GM21526 (cell line): ENCODE measurements around the gene PRM2.
A peak's percentile ranks its signal among the peaks of the same experiment; 100 is the strongest.
"Not testable (repeated sequence)": the region's sequence is repeated elsewhere in the genome, so short reads cannot be mapped to it uniquely, and the experiment has no call there.

ENCODE experiments used
- ATAC-seq: cut with Tn5 transposase; IDR thresholded peaks from one replicate; pipeline ENCODE4 v1.9.1; 2021; ENCODE audit warnings: moderate library complexity; ENCODE audit not compliant: unreplicated experiment, low FRiP score

The PRM2 gene

GRCh38 chr16:11307639-11308492 is 31.6 kb upstream of the PRM2 start:
- no peak for ATAC-seq

- no peak for ATAC-seq
Measured at GRCh38 chr16:11306997-11307638, 30.8 kb upstream of the PRM2 start.

- no peak for ATAC-seq
Measured at GRCh38 chr16:11306381-11306780, 30.1 kb upstream of the PRM2 start.

GRCh38 chr16:11303405-11304138 is 27.3 kb upstream of the PRM2 start:
- no peak for ATAC-seq

GRCh38 chr16:11302977-11303376 is 26.7 kb upstream of the PRM2 start:
- no peak for ATAC-seq

- no peak for ATAC-seq
Measured at GRCh38 chr16:11301645-11302501, 25.6 kb upstream of the PRM2 start.

GRCh38 chr16:11300560-11300892 is 24.2 kb upstream of the PRM2 start:
- no peak for ATAC-seq

- no peak for ATAC-seq
Measured at GRCh38 chr16:11299865-11300559, 23.7 kb upstream of the PRM2 start.

GRCh38 chr16:11298950-11299547 is 22.8 kb upstream of the PRM2 start:
- ATAC-seq: not testable (repeated sequence)

- ATAC-seq: no peak
Measured at GRCh38 chr16:11298143-11298900, 22.0 kb upstream of the PRM2 start.

- peak; percentile 67 for ATAC-seq
Measured at GRCh38 chr16:11297492-11298142, 21.3 kb upstream of the PRM2 start.

- no peak for ATAC-seq
Measured at GRCh38 chr16:11296706-11297491, 20.6 kb upstream of the PRM2 start.

- ATAC-seq: no peak
Measured at GRCh38 chr16:11296351-11296705, 20.0 kb upstream of the PRM2 start.

- no peak for ATAC-seq
Measured at GRCh38 chr16:11295672-11296071, 19.4 kb upstream of the PRM2 start.

- no peak for ATAC-seq
Measured at GRCh38 chr16:11292076-11292748, 15.9 kb upstream of the PRM2 start.

GRCh38 chr16:11291091-11291703 is 14.9 kb upstream of the PRM2 start:
- ATAC-seq: no peak
